ENCODE measurements around the gene SDCBP2. TPM values are rescaled to one million over a fixed set of nuclear protein-coding genes. Genes with fewer than 3 reads are reported as not detected.

Gene SDCBP2
- total and polyA plus RNA-seq, 10 of the 15 experiments (the other 5 are each of a cell fraction or from before 2014, with no cell fraction given) = 0.16 to 2.4 (median 1.1) TPM; not detected in 1

DNA sequence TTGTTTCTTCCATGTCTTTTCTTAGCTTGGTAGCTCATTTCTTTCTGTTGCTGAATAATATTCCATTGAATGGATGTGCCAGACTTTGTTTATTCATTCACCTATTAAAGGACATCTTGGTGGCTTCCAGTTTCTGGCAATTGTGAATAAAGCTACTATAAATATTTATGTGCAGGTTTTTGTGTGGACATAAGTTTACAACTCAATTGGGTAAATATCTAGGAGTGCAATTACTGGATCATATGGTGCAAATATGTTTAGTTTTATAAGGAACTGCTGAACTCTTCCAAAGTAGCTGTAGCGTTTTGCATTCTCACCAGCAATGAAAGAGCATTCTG, 16.8 kb upstream of the SDCBP2 start (continued):
- TF ChIP-seq, protein P1, sequence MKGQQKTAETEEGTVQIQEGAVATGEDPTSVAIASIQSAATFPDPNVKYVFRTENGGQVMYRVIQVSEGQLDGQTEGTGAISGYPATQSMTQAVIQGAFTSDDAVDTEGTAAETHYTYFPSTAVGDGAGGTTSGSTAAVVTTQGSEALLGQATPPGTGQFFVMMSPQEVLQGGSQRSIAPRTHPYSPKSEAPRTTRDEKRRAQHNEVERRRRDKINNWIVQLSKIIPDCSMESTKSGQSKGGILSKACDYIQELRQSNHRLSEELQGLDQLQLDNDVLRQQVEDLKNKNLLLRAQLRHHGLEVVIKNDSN (IDR thresholded peaks at IDR 0.05; ENCODE audit: borderline replicate concordance, extremely low read length, insufficient read depth, low read depth, low read length) = no peak
- TF ChIP-seq JUNB (IDR thresholded peaks at IDR 0.05) (no peak), CHD1 (IDR thresholded peaks at IDR 0.05; ENCODE audit: low read depth, low read length) (no peak), ZNF217 (IDR thresholded peaks at IDR 0.05) (no peak), CREB1 (IDR thresholded peaks at IDR 0.05; ENCODE audit: low read depth) (no peak), ZNF24 (IDR thresholded peaks at IDR 0.05) (no peak)
- TF ChIP-seq, protein P2, sequence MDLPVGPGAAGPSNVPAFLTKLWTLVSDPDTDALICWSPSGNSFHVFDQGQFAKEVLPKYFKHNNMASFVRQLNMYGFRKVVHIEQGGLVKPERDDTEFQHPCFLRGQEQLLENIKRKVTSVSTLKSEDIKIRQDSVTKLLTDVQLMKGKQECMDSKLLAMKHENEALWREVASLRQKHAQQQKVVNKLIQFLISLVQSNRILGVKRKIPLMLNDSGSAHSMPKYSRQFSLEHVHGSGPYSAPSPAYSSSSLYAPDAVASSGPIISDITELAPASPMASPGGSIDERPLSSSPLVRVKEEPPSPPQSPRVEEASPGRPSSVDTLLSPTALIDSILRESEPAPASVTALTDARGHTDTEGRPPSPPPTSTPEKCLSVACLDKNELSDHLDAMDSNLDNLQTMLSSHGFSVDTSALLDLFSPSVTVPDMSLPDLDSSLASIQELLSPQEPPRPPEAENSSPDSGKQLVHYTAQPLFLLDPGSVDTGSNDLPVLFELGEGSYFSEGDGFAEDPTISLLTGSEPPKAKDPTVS (IDR thresholded peaks at IDR 0.05; ENCODE audit: low read depth, low read length) = no peak
- TF ChIP-seq, protein P3, sequence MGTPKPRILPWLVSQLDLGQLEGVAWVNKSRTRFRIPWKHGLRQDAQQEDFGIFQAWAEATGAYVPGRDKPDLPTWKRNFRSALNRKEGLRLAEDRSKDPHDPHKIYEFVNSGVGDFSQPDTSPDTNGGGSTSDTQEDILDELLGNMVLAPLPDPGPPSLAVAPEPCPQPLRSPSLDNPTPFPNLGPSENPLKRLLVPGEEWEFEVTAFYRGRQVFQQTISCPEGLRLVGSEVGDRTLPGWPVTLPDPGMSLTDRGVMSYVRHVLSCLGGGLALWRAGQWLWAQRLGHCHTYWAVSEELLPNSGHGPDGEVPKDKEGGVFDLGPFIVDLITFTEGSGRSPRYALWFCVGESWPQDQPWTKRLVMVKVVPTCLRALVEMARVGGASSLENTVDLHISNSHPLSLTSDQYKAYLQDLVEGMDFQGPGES (IDR thresholded peaks at IDR 0.05) = no peak

DNA sequence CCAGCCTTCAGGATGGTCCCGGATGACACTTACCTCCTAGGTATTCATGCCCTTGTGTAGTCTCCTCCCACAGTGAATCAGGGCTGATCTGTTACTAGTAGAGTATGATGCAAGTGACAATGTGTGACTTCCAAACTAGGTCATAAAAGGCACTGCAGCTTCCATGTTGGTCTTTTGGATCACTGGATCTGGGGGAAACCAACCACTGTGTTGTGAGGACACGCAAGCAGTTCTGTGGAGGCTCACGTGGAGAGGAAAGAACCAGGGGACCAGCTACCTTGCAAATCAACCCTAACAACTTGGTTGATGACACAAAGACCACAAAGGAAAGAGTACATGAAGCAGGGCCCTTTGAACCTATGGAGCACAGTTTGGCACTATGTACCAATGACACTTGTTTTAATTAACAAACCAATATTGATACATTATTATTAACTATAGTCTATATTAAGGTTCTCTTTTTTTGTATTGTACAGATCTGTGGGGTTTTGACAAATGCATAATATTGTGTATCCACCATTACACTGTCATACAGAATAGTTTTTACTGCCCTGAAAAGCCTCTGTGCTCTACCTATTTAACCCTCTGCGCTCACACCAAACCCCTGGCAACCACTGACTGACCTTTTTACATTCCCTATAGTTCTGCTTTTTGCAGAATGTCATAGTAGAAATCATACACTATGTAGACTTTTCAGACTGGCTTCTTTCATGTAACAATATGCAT, 16.3 kb upstream of the SDCBP2 start:
- no peak overlapping the region for H3K9ac ChIP-seq (ENCODE audit: control insufficient read depth, insufficient read depth, low read length)
- H4K20me1 ChIP-seq (ENCODE audit: control insufficient read depth, insufficient read depth) = no peaks in the 10 kb centered on the region; the same call in 1 of the 2 replicates
- no peaks in the 10 kb centered on the region for H3K27me3 ChIP-seq (replicated peaks in 1 of 2; ENCODE audit: control insufficient read depth in 2 of 2, insufficient read depth in 2 of 2, low read length in 1 of 2)
- no peak for ATAC-seq
- no peak for DNase-seq (ENCODE audit: low read depth, low spot score)
- no peak for FAIRE-seq
- no peaks in the 10 kb centered on the region; a peak in 1 of 4 replicates for H3K36me3 ChIP-seq (ENCODE audit: control insufficient read depth in 2 of 2, insufficient read depth in 2 of 2, low read length in 1 of 2)
- H3K79me2 ChIP-seq (ENCODE audit: control insufficient read depth, insufficient read depth, low read length) = no peaks in the 10 kb centered on the region
- in situ Hi-C loops (cut with MboI) = no loop called here
- POLR2A ChIA-PET = interaction anchor here (1.5 kb wide), 1 partner anchor 21 kb away, joined by 3 read pairs; no protein-coding TSS in a partner anchor
- no peaks in the 10 kb centered on the region; the same call in 2 of the 3 replicates for H3K9me3 ChIP-seq (replicated peaks; ENCODE audit: control insufficient read depth, insufficient read depth, low read length)
- intact Hi-C loops (cut with micrococcal nuclease; ENCODE audit: unreplicated experiment) = no loop called here
- 84% methylated on average over 4 of the region's 4 CpGs for WGBS (ENCODE audit: insufficient coverage, insufficient replicate concordance, low lambda C conversion rate, missing lambda C conversion rate)
- CTCF ChIA-PET = interaction anchor here (0.9 to 1.4 kb wide), 5 partner anchors 9 to 159 kb away, joined by 3 to 5 read pairs (median 3); no protein-coding TSS in a partner anchor
- BruUV-seq (replicated peaks) = no TSS peak
- SMC1A ChIA-PET (ENCODE audit: uncharacterized antibody, unreplicated experiment) = interaction anchor here (1.0 kb wide), 1 partner anchor 90 kb away, joined by 4 read pairs; no protein-coding TSS in a partner anchor
- no peak overlapping the region for H3K4me3 ChIP-seq
- H3K27ac ChIP-seq (ENCODE audit: control insufficient read depth, insufficient read depth) = no peak overlapping the region
- H3K4me2 ChIP-seq (ENCODE audit: control insufficient read depth, insufficient read depth) = no peak overlapping the region
- RAD21 ChIA-PET (ENCODE audit: unreplicated experiment) = no interaction called here
- no peak overlapping the region for H2AFZ ChIP-seq (ENCODE audit: control insufficient read depth, low read depth, low read length)
- H3K4me1 ChIP-seq (ENCODE audit: control insufficient read depth, insufficient read depth, low read length) = no peaks in the 10 kb centered on the region
- TF ChIP-seq CREM (IDR thresholded peaks at IDR 0.05; ENCODE audit: low read depth) (no peak), POLR2AphosphoS5 (IDR thresholded peaks at IDR 0.05; ENCODE audit: low read length) (no peak), EZH2 (IDR thresholded peaks at IDR 0.05; ENCODE audit: borderline replicate concordance, control insufficient read depth, low read depth, low read length) (no peak), JUNB (IDR thresholded peaks at IDR 0.05) (no peak), CHD2 (IDR thresholded peaks at IDR 0.05; ENCODE audit: borderline replicate concordance, low read depth, low read length) (no peak), TCF3 (IDR thresholded peaks at IDR 0.05; ENCODE audit: borderline replicate concordance, insufficient read depth, low read depth, low read length) (no peak), NR2C2 (IDR thresholded peaks at IDR 0.05; ENCODE audit: borderline replicate concordance, control insufficient read depth, insufficient read length, low read depth) (no peak), SMAD1 (IDR thresholded peaks at IDR 0.05; ENCODE audit: low read depth, partially characterized antibody) (no peak)
- TF ChIP-seq, protein P4, sequence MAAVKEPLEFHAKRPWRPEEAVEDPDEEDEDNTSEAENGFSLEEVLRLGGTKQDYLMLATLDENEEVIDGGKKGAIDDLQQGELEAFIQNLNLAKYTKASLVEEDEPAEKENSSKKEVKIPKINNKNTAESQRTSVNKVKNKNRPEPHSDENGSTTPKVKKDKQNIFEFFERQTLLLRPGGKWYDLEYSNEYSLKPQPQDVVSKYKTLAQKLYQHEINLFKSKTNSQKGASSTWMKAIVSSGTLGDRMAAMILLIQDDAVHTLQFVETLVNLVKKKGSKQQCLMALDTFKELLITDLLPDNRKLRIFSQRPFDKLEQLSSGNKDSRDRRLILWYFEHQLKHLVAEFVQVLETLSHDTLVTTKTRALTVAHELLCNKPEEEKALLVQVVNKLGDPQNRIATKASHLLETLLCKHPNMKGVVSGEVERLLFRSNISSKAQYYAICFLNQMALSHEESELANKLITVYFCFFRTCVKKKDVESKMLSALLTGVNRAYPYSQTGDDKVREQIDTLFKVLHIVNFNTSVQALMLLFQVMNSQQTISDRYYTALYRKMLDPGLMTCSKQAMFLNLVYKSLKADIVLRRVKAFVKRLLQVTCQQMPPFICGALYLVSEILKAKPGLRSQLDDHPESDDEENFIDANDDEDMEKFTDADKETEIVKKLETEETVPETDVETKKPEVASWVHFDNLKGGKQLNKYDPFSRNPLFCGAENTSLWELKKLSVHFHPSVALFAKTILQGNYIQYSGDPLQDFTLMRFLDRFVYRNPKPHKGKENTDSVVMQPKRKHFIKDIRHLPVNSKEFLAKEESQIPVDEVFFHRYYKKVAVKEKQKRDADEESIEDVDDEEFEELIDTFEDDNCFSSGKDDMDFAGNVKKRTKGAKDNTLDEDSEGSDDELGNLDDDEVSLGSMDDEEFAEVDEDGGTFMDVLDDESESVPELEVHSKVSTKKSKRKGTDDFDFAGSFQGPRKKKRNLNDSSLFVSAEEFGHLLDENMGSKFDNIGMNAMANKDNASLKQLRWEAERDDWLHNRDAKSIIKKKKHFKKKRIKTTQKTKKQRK (IDR thresholded peaks at IDR 0.05; ENCODE audit: low read depth, low read length) = no peak

Data from GM12878 (cell line).